Measurements from ENCODE around the gene MGAT4B.

The MGAT4B gene

GRCh38 chr5:179781846-179782245, 24.8 kb downstream of the MGAT4B start:
- peaks cover 7% of the 10 kb centered on the region for H3K4me1 Mint-ChIP-seq
- H3K9me3 Mint-ChIP-seq, result no peaks in the 10 kb centered on the region
- no peak for TF ChIP-seq CTCF (IDR thresholded peaks at IDR 0.05; ENCODE audit: unreplicated experiment in 3 of 3)
- H3K27ac Mint-ChIP-seq, result no peak overlapping the region
- no peaks in the 10 kb centered on the region for H3K27me3 Mint-ChIP-seq (ENCODE audit: low read depth)
- H3K36me3 Mint-ChIP-seq (ENCODE audit: low read depth), result peaks cover 32% of the 10 kb centered on the region
- no peak overlapping the region for H3K4me3 Mint-ChIP-seq

GRCh38 chr5:179780362-179780761, 26.3 kb downstream of the MGAT4B start:
- no peak for TF ChIP-seq CTCF (IDR thresholded peaks at IDR 0.05; ENCODE audit: unreplicated experiment in 3 of 3)
- H3K27ac Mint-ChIP-seq, result no peak overlapping the region
- no peaks in the 10 kb centered on the region for H3K27me3 Mint-ChIP-seq (ENCODE audit: low read depth)
- no peak overlapping the region for H3K4me3 Mint-ChIP-seq
- peaks cover 7% of the 10 kb centered on the region for H3K4me1 Mint-ChIP-seq
- peaks cover 40% of the 10 kb centered on the region for H3K36me3 Mint-ChIP-seq (ENCODE audit: low read depth)
- no peaks in the 10 kb centered on the region for H3K9me3 Mint-ChIP-seq

- Mint-ChIP-seq H3K36me3 (ENCODE audit: low read depth) (peaks cover 40% of the 10 kb centered on the region), H3K9me3 (no peaks in the 10 kb centered on the region), H3K4me1 (peaks cover 7% of the 10 kb centered on the region), H3K4me3 (no peak overlapping the region), H3K27ac (no peak overlapping the region), H3K27me3 (ENCODE audit: low read depth) (no peaks in the 10 kb centered on the region)
- no peak for TF ChIP-seq CTCF (IDR thresholded peaks at IDR 0.05; ENCODE audit: unreplicated experiment in 3 of 3)
These were observed 26.8 kb downstream of the MGAT4B start for GRCh38 chr5:179779826-179780225.

- H3K4me3 Mint-ChIP-seq, result no peak overlapping the region
- H3K36me3 Mint-ChIP-seq (ENCODE audit: low read depth), result peaks cover 49% of the 10 kb centered on the region
- no peaks in the 10 kb centered on the region for H3K9me3 Mint-ChIP-seq
- peaks cover 7% of the 10 kb centered on the region for H3K4me1 Mint-ChIP-seq
- no peak for TF ChIP-seq CTCF (IDR thresholded peaks at IDR 0.05; ENCODE audit: unreplicated experiment in 3 of 3)
- H3K27me3 Mint-ChIP-seq (ENCODE audit: low read depth), result no peaks in the 10 kb centered on the region
- H3K27ac Mint-ChIP-seq, result no peak overlapping the region
These were observed 28.1 kb downstream of the MGAT4B start for GRCh38 chr5:179778591-179778990.

- no peak overlapping the region for H3K27ac Mint-ChIP-seq
- no peaks in the 10 kb centered on the region for H3K27me3 Mint-ChIP-seq (ENCODE audit: low read depth)
- TF ChIP-seq CTCF (IDR thresholded peaks at IDR 0.05; ENCODE audit: unreplicated experiment in 3 of 3), result no peak
- H3K4me3 Mint-ChIP-seq, result no peak overlapping the region
- peaks cover 7% of the 10 kb centered on the region for H3K4me1 Mint-ChIP-seq
- H3K9me3 Mint-ChIP-seq, result no peaks in the 10 kb centered on the region
- H3K36me3 Mint-ChIP-seq (ENCODE audit: low read depth), result peaks cover 56% of the 10 kb centered on the region
These were observed 28.8 kb downstream of the MGAT4B start for GRCh38 chr5:179777909-179778308.

- Mint-ChIP-seq H3K4me1 (peaks cover 7% of the 10 kb centered on the region), H3K36me3 (ENCODE audit: low read depth) (peaks cover 61% of the 10 kb centered on the region), H3K27ac (no peak overlapping the region), H3K27me3 (ENCODE audit: low read depth) (no peaks in the 10 kb centered on the region), H3K4me3 (no peak overlapping the region), H3K9me3 (no peaks in the 10 kb centered on the region)
- TF ChIP-seq CTCF (IDR thresholded peaks at IDR 0.05; ENCODE audit: unreplicated experiment in 3 of 3), result no peak
These were observed 29.2 kb downstream of the MGAT4B start for GRCh38 chr5:179777456-179777855.
